ENCODE measurements around the gene ZNF71.
A peak's percentile ranks its signal among the peaks of the same experiment; 100 is the strongest.

Gene ZNF71

DNA sequence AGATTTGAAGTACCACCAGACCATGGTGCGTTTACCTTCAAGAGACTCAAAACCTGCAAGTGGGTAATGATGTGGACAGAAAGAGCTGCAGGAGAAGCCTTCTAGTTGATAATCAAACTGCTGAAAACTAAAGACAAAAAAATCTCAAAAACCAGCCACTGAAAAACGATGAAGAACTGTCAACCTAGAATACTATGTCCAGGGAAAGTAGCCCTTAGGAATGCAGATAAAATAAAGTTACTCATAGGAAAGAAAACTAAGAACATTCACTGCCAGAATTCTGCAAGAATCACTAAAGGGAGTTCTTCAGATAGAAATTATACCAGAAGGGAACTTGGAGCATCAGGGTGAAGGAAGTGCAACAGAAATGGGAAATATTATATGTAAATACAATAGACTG lies 22.5 kb upstream of the ZNF71 start:
- TF ChIP-seq CTCF (IDR thresholded peaks at IDR 0.05; ENCODE audit: low read depth, low read length, missing control alignments): no peak
- no peak overlapping the region for H3K4me3 ChIP-seq (ENCODE audit: low read depth, low read length)
- no peak for DNase-seq (ENCODE audit: low read depth)

DNA sequence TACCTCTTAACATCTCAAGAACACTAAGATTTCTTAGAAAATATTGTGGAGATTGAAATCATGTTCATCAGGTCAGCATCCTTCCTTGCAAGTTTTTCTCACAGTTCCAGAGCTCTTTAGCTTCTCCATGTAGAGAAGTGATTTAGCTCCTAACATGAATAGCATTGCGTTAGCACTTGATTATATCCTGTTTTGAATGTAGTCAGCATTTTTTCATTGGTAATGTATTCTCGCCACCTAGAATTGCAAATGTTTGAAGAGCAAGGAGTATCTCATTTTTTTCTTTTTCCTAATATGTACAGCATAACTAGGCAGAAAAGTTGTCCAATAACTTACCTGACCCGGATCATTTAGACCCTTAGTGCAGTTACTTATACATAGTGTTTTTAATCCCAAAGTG lies 21.2 kb upstream of the ZNF71 start:
- DNase-seq (ENCODE audit: low read depth): no peak
- TF ChIP-seq CTCF (IDR thresholded peaks at IDR 0.05; ENCODE audit: low read depth, low read length, missing control alignments): no peak
- no peak overlapping the region for H3K4me3 ChIP-seq (ENCODE audit: low read depth, low read length)

- no peak for TF ChIP-seq CTCF (IDR thresholded peaks at IDR 0.05; ENCODE audit: low read depth, low read length, missing control alignments)
- no peak overlapping the region for H3K4me3 ChIP-seq (ENCODE audit: low read depth, low read length)
- DNase-seq (ENCODE audit: low read depth): no peak
Observed at GRCh38 chr19:56577719-56578602, 17.1 kb upstream of the ZNF71 start.

GRCh38 chr19:56594446-56594782 lies 688 bp upstream of the ZNF71 start:
- no peak overlapping the region; the same call in none of the 2 replicates for H3K4me3 ChIP-seq (ENCODE audit: low read depth, low read length)
- no peak for DNase-seq (ENCODE audit: low read depth)
- no peak for TF ChIP-seq CTCF (IDR thresholded peaks at IDR 0.05; ENCODE audit: low read depth, low read length, missing control alignments)

DNA sequence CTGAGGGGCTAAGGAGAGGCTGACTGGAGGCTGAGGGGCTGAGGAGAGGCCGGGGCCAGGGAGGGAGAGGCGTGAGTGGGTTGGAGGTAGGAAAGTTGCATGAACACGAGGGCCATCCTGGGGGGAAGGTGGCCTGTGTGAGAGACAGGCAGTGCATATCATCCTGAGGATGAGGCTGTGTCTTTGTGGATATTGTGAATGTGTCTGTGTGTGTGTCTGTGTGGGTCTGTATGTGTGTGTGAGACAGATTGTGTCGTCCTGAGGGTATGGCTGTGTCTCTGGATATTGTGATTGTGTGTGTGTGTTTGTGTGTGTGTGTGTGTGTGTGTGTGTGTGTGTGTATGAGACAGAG lies 422 bp downstream of the ZNF71 start:
- no peak for TF ChIP-seq CTCF (IDR thresholded peaks at IDR 0.05; ENCODE audit: low read depth, low read length, missing control alignments)
- no peak for DNase-seq (ENCODE audit: low read depth)
- peak overlapping the region; percentile 94 for H3K4me3 ChIP-seq (ENCODE audit: low read depth, low read length)

DNA sequence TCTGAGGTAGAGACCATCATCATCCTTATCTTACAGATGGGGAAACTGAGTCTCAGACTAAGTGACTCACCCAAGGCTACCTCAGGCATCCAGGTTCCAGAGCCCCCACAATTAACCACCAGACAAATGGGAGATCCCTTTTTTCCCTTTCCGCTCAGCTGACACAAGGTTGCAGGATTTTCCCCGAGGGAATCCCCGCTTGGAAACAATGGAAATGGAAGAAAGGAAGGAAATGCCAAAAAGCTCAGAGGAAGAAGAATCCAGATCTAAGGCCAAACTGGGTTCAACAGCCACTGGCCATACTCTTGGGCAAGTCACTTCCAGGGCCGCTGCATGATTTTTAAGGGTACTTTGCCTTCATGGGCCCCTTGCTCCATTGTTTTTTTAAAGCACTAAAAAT lies 1.6 kb downstream of the ZNF71 start:
- DNase-seq (ENCODE audit: low read depth): no peak
- TF ChIP-seq CTCF (IDR thresholded peaks at IDR 0.05; ENCODE audit: low read depth, low read length, missing control alignments): no peak

DNA sequence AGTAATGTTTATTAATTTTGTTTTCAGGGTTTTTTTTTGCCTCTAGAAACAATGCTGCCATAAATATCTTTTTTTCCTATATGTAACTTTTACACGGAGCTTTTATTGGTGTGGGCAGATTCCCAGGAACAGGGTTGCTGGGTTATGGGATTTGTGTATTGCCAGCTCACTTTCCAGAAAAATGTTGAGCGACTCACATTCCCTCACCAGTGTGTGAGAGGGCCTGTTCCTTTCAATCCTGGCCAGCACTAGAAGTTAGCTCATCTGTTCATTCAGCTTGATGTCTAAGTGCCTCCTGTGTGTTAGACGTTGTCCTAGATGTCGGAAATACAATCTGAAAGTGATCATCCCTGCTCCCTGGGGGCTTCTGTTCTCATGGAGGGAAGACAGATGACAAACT lies 2.6 kb downstream of the ZNF71 start:
- DNase-seq (ENCODE audit: low read depth): no peak
- no peak overlapping the region for H3K4me3 ChIP-seq (ENCODE audit: low read depth, low read length)
- TF ChIP-seq CTCF (IDR thresholded peaks at IDR 0.05; ENCODE audit: low read depth, low read length, missing control alignments): no peak

More for the DNA sequence above, 1.6 kb downstream of the ZNF71 start:
- H3K4me3 ChIP-seq (ENCODE audit: low read depth, low read length): no peak overlapping the region

Data from GM12864 (cell line).